ENCODE measurements around the gene PROS1. TPM values are rescaled to one million over a fixed set of nuclear protein-coding genes. Genes with fewer than 3 reads are reported as not detected.
A peak's percentile ranks its signal among the peaks of the same experiment; 100 is the strongest.
"Not testable (repeated sequence)": the region's sequence is repeated elsewhere in the genome, so short reads cannot be mapped to it uniquely, and the experiment has no call there.

PROS1 gene
- total RNA-seq, 1 donor from 2014 or later, result 23.1 TPM

- no peak for DNase-seq (ENCODE audit: missing footprints)
- intact Hi-C loops (cut with DNase I), result loop anchor here (10.0 kb wide), 1 partner anchor 77 kb away; no protein-coding TSS in a partner anchor
- ATAC-seq, result no peak
Measured at GRCh38 chr3:93981649-93982048, 8.0 kb upstream of the PROS1 start.

- intact Hi-C loops (cut with DNase I), result loop anchor here (10.0 kb wide), 1 partner anchor 75 kb away; no protein-coding TSS in a partner anchor
- DNase-seq (ENCODE audit: missing footprints) (peak; percentile 98), ATAC-seq (peak; percentile 100)
Measured at GRCh38 chr3:93979850-93980676, 6.4 kb upstream of the PROS1 start, which contains the start of gene ARL13B. Gene ARL13B, plus strand, starts transcription at chr3:93980155. Its CDS starts 269 bp downstream, at chr3:93980424.

DNA sequence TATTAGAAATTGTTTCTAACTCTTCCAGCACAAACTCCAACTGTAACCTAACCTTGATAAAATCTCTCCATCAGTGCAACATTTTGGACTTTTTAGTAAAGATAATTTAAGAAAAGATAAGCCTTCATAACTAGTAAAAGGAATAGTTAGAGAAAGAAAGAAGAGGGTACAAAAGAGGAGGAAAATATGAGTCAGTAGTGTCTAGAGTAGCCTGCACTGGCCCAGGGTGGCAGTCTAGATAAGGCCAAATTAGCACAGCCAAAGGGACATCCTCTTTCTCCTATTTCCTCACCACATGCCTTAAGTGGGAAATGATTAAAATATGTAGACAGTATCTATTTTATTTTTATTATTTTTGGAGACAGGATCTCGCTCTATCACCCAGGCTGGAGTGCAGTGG is 3.7 kb downstream of the PROS1 start:
- DNase-seq (ENCODE audit: missing footprints) (no peak), ATAC-seq (no peak)
- intact Hi-C loops (cut with DNase I), result no loop called here

DNA sequence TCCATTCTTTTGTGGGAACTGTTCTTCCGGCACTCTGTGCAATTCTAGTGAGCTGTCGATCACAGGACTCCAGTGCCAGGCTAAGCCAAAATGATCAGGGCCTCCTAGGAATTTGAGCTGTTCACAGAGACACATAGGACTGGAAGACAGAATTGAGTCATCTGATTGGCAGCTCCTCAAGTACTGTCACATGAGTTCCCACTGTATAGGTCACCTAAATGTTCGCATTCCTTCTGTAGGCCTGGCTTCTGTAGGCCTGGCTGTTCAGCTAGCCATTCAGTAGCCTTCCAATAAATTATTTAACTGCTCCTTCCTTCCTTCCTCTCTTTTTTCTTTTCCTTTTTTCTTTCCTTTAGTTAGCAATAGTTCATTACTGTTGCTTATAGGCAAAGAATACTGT is 4.3 kb downstream of the PROS1 start:
- intact Hi-C loops (cut with DNase I), result no loop called here
- ATAC-seq, result no peak
- no peak for DNase-seq (ENCODE audit: missing footprints)

DNA sequence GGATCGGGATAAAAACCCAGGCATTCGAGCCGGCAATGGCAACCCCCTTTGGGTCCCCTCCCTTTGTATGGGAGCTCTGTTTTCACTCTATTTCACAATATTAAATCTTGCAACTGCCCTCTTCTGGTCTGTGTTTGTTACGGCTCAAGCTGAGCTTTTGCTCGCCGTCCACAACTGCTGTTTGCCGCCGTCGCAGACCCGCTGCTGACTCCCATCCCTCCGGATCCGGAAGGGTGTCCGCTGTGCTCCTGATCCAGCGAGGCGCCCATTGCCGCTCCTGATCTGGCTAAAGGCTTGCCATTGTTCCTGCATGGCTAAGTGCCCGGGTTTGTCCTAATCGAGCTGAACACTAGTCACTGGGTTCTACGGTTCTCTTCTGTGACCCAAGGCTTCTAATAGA is 8.6 kb downstream of the PROS1 start:
- DNase-seq (ENCODE audit: missing footprints); ATAC-seq; intact Hi-C loops (cut with DNase I): not testable (repeated sequence)

DNA sequence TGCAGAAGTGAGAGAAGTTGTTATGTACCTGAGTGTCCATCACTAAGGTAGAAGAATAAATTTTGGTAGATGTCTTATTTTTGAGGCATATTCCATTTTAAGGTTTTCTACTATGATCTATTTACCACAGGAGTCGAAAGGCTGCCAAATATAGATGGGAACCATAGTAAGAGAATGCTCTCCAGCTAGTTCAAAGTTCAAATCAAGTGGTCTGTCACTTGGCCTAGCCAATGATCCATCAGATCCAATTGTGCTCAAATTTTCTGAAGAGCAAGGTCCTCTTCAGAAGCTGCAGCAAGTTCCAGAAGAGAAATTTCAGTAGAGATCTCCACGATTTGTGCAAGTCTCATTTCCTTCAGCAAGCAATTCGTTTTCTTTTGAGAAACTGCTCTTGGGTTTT is 10.9 kb downstream of the PROS1 start:
- ATAC-seq (no peak), DNase-seq (ENCODE audit: missing footprints) (no peak)
- intact Hi-C loops (cut with DNase I), result no loop called here

DNA sequence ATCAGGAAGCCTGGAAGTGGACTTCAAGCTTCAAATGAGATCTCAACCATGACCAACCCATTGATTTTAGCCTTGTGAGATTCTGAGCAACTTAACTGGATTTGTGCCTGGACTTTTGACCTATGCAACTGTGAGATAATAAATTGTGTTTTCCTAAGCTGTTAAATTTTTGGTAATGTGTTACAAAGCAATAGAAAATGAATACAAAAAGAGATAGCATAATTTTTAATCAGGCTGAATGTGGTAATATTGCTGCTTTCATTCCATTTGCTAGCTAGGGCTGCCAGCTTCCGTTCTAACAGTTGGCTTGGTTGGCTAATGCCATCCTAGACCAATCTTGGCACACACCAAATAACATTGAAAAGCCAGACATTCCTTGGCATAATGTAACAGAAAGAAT is 12.2 kb downstream of the PROS1 start:
- no peak for ATAC-seq
- no peak for DNase-seq (ENCODE audit: missing footprints)
- intact Hi-C loops (cut with DNase I), result no loop called here

DNA sequence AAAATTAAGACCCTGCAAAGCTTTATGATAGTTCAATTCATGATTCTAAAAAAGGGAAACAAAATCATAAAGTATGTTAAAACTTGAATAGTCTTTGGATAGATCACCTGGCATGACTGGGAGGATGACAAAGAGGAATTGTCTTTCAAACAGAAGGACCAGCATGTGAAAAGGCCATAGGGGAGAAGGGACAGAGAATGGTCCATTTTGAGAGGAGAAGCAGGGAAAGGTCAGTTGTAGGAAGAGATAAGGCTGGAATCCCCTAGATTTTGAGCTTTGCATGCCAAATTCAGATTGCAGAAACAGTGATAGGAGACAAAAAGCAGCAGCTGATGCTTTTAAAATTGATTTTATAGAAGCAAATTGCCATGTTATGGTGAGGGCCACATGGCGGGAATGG is 12.7 kb downstream of the PROS1 start:
- intact Hi-C loops (cut with DNase I), result no loop called here
- DNase-seq (ENCODE audit: missing footprints), result no peak
- no peak for ATAC-seq

- intact Hi-C loops (cut with DNase I); ATAC-seq; DNase-seq (ENCODE audit: missing footprints): not testable (repeated sequence)
Measured at GRCh38 chr3:93949958-93950357, 23.7 kb downstream of the PROS1 start.

- ATAC-seq; intact Hi-C loops (cut with DNase I); DNase-seq (ENCODE audit: missing footprints): not testable (repeated sequence)
Measured at GRCh38 chr3:93937485-93937884, 36.2 kb downstream of the PROS1 start.

- ATAC-seq (no peak), DNase-seq (ENCODE audit: missing footprints) (no peak)
- intact Hi-C loops (cut with DNase I), result no loop called here
Measured at GRCh38 chr3:93936549-93936948, 37.1 kb downstream of the PROS1 start.

DNA sequence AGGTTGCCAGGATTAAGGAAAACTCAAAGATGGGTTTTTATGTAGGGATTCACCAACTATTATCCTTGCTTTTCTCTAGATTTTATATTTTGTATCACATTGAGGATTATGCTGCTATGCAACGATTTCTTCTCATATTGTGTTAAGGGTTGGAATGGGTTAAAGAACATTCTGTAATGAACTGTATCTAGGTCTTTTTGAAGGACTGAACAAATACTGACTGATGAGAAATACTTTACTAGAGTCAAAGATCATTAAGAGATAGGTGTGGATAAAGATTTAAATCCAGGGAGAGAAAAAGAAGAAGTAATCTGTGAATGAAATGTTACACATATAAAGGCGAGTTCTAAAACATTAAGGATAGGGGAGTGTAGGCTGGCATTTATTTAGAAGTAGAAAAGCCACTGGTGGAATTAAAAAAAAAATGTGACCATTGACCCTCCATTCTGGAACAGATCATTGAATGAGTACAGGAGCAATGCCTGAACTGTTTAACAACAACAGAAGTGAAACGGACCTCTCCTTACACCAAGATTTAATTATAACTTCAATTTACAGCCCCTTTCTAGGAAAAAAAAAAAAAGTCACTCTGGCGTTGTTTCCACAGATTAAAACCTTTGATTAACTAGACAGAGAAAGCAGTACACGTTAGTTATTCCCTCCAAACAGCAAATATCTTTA is 39.2 kb downstream of the PROS1 start:
- no peak for ATAC-seq

GRCh38 chr3:93931597-93932229 is 42.0 kb downstream of the PROS1 start:
- intact Hi-C loops (cut with DNase I), result no loop called here
- no peak for ATAC-seq
- DNase-seq (ENCODE audit: missing footprints), result no peak

More for the DNA sequence above, 39.2 kb downstream of the PROS1 start:
- intact Hi-C loops (cut with DNase I), result no loop called here
- DNase-seq (ENCODE audit: missing footprints), result no peak

DNA sequence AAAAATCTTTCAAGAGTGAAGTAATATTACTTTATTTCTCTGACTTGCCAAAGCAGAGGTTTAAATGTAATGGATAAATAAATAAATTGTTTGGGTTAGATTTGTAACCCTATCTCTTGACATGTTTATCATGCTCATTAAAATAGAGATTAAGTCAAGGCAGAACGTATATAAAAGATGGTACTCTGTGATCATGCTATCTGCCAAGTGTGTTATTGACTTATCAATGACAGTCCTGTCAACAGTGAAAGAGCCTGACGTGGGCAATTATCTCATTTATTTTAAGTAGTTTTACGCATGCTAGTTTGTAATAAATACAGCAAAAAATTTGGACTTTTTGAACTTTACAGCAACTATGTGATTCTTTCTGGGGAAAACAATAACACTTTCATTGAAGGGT is 43.7 kb downstream of the PROS1 start:
- DNase-seq (ENCODE audit: missing footprints) (no peak), ATAC-seq (no peak)
- intact Hi-C loops (cut with DNase I), result no loop called here

DNA sequence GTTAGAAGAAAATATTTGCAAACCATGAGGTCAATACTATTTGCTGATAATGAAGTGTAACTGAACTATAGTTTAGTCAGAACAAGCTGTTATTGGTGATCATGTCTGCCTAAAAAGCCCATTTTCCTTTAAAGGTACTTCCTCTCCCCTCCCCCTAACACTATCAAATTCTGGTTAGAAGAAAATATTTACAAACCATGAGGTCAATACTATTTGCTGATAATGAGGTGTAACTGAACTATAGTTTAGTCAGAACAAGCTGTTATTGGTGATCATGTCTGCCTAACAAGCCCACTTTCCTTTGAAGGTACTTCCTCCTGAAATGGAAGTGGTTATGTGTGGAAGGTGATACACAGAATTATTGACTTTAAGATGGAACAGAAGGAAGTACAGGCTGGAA is 46.9 kb downstream of the PROS1 start:
- ATAC-seq (no peak), DNase-seq (ENCODE audit: missing footprints) (no peak)
- intact Hi-C loops (cut with DNase I), result no loop called here

DNA sequence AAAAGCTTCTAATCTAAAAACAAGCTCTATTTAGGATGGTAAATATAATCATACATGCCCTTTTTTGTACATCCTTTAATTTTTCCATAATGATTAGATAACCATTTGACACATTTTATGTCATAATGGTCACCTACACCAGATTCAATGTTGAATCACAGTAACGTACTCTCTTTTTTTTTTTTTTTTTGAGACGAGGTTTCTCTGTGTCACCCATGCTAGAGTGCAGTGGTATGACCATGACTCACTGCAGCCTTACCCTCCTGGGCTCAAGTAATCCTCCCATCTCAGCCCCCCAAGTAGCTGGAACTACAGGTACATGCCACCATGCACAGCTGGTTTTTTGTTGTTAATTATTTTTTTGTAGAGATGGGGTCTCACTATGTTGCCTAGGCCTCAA is 49.2 kb downstream of the PROS1 start:
- intact Hi-C loops (cut with DNase I), result no loop called here
- DNase-seq (ENCODE audit: missing footprints) (no peak), ATAC-seq (no peak)

GRCh38 chr3:93923006-93923405 is 50.7 kb downstream of the PROS1 start:
- intact Hi-C loops (cut with DNase I), result no loop called here
- no peak for ATAC-seq
- no peak for DNase-seq (ENCODE audit: missing footprints)

DNA sequence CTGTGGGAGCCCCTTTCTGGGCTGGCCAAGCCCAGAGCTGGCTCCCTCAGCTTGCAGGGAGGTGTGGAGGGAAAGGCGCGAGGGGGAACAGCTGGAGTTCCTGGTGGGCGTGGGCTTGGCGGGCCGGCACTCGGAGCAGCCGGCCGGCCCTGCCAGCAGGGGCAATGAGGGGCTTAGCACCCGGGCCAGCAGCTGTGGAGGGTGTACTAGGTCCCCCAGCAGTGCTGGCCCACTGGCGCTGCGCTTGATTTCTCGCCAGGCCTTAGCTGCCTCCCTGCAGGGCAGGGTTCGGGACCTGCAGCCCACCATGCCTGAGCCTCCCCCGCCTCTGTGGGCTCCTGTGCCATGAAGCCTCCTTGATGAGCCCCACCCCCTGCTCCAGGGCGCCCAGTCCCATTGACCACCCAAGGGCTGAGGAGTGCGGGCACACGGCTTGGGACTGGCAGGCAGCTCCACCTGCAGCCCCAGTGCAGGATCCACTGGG is 56.1 kb downstream of the PROS1 start:
- not testable (repeated sequence) for DNase-seq (ENCODE audit: missing footprints)

DNA sequence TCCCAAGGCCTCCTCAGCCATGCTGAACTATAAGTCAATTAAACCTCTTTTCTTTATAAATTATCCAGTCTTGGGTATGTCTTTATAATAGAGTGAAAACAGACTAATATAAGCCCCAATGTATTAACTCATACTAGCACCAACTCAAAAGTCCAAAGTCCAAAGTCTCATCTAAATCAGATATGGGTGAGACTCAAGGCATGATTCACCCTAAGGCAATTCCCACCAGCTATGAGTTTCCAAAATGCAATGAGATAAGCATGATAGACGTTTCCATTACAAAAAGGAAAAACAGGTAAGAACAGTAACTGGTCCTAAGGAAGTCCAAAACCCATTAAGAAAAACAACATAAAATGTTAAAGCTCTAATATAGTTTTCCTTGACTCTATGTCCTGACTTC is 60.1 kb downstream of the PROS1 start:
- ATAC-seq; DNase-seq (ENCODE audit: missing footprints); intact Hi-C loops (cut with DNase I): not testable (repeated sequence)

More for the DNA sequence above, 56.1 kb downstream of the PROS1 start:
- intact Hi-C loops (cut with DNase I); ATAC-seq: not testable (repeated sequence)

All from Right ventricle myocardium inferior (tissue), 1 donor.